GM21825 (cell line): ENCODE results near the gene TPPP.
"Not testable (repeated sequence)": the region's sequence is repeated elsewhere in the genome, so short reads cannot be mapped to it uniquely, and the experiment has no call there.

Experiments used
- ATAC-seq: cut with Tn5 transposase; IDR thresholded peaks from one replicate; pipeline ENCODE4 v1.9.1; 2021; ENCODE audit warnings: mild to moderate bottlenecking, moderate library complexity; ENCODE audit not compliant: unreplicated experiment

The TPPP gene

GRCh38 chr5:679166-679895 lies 13.8 kb downstream of the TPPP start:
- ATAC-seq = not testable (repeated sequence)

DNA sequence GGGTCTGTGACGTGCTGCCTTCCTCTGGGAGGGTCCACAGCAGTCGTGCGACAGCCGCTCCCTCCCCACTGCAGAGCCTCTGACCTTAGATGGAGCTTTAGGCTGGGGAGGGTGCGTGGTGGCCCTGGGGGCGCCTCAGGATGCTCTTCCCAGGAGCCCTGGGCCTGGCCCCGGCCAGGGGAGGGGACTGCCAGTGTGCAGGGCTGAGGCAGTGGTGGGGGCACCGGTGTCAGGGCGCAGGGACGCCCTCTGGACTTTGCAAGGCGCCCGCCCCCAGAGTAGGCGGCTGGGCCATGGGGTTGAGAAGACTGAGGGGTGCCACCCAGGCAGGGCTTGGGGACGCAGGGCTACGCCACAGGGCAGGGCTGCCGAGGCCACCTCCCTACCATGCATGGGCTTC lies 14.6 kb downstream of the TPPP start:
- not testable (repeated sequence) for ATAC-seq

- no peak for ATAC-seq
Observed at GRCh38 chr5:677131-678101, 15.7 kb downstream of the TPPP start.

DNA sequence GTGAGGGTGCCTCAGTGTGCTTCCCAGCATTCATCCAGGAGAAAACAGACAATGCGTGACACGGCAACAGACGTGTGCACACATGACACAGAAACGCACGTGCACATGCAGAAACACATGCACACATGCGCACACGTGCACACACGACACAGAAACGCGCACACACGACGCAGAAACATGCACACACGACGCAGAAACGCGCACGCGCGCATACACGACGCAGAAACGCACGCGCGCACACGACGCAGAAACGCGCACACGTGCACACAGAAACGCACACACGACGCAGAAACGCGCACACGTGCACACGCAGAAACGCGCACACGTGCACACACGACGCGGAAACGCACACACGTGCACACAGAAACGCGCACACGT lies 16.5 kb downstream of the TPPP start:
- ATAC-seq = no peak

GRCh38 chr5:675871-676698 lies 17.1 kb downstream of the TPPP start:
- ATAC-seq = no peak

GRCh38 chr5:675111-675870 lies 17.9 kb downstream of the TPPP start:
- no peak for ATAC-seq

DNA sequence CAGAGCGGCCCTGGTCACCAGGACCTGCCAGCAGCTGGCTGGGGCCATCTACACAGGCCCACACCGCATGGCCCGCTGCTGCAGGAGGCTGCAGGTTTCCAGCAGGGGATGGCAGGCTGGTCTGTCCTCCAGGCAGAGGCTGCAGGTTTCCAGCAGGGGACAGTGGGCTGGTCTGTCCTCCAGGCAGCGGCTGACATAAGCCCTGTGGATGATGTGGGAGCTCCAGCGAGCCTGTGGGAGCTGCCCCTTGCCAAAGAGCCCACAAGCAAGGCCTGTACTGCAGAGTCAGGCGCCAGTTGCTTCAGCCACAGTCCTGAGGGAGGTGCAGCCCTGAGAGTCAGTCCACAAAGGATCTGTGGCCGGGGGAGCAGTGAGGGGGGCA lies 18.5 kb downstream of the TPPP start:
- no peak for ATAC-seq

DNA sequence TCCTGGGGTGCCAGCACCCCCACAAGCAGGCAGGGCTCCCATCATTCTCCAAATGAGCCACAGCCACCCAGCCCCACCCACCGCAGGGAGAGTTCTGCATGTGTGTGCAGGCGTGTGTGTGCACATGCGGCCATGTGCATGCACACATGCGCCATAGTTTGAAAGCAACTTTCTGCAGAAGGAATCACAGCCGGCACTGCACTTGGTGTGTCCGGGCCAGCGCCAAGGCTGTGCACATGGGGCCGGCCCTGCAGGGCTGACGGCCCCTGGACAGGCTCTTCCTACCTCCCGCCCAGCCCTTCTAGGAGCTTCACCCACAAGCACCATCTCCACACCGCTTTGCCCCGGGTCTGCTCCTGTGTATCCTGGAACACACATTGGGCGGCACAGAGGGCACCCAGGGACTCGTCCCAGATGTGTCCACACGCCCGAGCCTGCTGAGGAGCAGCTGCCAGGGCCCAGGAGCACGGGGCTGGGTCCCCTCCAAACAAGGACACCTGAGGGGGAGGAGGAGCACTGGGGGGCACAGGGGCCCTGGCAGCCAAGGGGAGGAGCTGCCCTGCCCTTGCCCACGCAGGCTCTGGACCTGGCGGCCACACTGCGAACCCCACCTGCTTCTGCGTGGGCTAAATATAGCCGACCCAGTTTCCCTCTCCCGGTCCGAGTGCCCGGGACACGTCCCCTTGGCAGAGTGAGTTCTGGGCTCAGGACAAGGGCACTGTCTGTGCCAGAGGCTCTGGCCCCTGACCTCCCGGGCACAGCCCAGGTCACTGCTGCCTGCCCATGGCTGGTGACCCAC lies 19.1 kb downstream of the TPPP start:
- no peak for ATAC-seq

DNA sequence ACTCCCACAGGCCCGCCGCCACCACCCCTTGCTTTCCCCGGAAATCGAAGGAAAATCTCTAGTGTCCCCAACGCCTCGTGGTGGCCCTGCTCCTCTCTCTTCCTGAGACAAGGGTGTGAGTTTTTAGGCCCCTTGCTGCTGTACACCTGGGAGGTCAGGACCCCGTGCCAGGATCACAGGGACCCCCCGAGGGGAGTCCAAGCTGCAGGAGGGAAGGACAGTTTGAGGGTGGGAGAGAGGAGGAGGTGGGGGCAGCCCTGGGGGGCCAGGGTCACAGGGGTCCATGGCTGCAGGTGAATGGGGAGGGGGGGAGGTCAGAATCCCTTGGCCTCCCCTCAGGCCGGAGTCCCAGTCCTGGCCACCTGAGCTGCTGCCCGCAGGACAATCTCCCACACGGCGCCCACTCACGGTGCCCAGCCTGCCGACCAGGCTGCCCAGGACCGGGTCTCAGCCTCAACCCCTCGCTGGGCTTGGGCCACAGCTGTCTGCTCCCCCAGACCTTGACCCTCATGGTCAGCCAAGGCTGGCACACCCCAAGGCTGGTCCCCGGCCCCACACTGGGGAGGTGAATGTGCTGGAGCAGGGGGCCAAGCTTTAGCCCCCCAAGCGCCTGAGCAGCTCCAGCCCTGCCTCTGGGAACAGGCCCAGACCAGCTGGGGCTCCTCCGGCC lies 19.9 kb downstream of the TPPP start:
- no peak for ATAC-seq

DNA sequence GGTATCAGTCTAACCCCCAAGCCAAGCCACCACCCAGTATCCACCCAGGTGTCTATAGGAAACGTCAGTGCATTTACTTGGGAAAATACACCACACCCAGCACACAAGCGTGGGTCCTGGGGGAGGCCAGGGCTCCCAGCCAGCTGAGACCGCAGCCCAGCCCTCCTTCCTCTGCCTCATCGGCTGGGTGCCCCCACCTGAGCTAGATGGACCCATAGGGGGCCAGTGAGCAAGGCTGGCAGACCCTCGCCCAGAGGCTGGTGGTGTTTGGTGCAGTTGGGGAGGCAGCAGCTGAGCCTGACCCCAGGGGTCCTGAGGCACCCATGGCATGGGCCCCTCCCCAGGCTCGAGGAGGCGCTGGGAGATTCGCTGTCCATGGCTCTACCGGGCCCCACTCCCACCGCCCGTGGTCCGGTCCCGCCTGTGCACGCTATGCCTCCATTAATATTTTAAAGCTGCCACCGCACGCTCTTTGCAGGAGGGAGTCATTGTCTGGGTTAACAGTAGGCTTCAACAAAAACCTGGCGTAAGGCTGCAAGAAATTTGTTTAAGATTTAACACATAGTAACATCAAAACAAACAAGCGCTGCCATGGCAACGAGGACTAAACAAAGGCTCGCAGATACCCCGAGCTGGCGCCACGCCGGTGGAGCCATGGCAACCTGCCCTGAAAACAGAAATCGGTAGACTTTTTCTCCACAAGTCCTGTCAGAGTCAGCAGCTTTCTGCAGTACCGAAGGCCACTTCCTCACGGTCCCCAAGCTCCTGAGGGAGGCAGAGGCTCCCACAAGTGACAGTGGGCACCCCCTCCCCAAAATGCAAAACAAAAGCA lies 20.6 kb downstream of the TPPP start:
- ATAC-seq = no peak

GRCh38 chr5:671459-672328 lies 21.5 kb downstream of the TPPP start:
- ATAC-seq = peak; percentile 62

DNA sequence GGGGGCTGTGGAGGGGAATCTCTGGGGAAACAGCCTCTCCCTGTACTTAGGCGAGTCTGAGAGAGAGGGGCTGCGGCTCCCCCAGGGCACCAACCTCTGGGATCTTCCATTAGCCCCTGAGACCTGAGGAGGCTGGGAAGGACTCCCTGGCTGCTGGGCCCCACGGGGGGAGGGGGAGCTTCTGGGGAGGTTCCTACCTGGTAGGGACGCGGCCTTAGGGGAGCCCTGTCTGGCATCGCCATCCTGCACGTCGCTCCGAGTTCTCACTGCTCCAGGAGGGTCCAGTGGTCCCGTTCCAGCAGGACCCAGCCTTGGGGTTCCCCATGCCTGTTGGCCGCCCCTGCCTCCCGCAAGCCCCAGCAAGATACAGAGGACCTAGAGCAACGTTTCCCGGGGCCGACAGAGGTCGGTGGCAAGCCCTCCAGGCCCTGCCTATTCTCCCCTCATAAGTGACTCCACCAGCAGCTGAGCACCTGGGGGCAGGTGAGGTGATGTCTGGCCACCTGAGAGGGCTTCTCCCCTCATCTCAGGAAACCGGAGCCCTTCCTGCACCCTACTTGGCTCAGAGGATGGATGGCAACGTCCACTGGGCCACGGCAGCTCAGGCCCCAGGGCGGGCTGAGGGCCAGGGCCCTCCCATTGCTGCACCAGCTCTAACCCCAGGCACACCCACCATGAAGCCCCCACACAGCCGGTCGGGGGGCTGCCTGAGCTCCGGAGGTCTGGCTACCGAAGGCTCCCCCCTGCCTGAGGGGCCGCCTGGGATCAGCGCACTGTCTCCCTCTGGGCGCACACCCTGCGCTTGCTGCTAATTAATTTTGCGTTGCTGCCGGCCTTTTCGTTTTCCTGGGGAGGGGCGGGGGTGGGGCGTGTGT lies 22.5 kb downstream of the TPPP start:
- no peak for ATAC-seq

DNA sequence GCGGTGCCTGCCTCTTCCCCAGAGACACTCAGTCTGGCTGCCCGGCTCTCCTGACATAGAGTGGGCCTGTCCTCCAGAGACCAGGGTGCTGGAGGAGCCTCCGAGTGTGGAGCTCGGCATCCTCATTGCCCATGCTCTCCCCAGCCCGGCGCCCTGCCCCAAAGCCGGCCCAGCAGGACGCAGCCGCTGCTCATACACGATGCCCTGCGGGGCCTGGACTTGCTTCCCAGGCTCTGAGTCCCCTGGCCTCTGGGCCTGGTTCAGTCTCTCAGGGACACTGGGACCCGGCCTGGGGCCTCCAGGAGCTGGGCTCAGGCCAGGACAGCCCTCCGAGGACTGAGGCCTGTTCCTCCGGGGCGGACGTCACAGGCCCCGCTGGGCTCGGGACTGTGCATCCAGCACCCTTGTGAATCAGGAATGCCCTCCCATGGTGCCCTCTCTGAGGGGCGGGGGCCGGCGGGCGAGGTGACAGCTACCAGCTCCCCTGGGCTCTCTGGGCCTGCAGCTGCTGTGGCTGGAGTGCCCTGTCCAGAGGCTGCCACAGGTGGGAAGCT lies 23.2 kb downstream of the TPPP start:
- ATAC-seq = no peak

- no peak for ATAC-seq
Observed at GRCh38 chr5:669111-669841, 23.9 kb downstream of the TPPP start.

DNA sequence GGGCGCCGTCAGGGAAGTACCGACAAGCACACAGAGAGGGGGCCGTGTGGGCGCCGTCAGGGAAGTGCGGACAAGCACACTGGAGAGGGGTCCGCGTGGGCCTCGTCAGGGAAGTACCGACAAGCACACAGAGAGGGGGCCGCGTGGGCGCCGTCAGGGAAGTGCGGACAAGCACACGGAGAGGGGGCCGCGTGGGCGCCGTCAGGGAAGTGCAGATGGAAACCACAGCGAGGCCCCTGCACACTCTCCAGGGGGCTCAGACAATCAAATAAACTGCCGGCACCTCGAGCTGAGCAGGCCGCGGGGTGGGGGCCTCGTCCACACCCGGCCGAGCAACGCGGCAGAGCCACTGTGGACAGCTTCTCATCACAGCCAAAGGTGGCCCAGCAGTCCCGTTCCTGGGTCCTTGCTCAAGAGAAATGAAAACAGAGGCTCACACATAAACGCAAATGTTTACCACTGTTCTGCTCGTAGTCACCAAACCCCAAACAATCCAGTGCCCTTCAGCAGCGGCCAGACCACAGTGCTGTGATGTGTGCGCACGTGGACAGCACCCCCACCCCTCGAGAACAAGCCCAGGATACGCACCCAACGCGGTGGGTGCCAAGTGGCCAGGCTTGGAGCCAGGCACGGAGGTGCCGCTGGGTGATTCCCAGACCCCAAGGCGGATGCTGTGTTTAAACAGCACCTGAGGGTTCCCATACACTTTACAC lies 24.7 kb downstream of the TPPP start:
- ATAC-seq = no peak
